Small intestine (tissue), 7 donors: Measurements from ENCODE around the gene PRDM16. TPM values are rescaled to one million over a fixed set of nuclear protein-coding genes. Genes with fewer than 3 reads are reported as not detected.

Source experiments
- DNase-seq, 2 donors: peaks; one replicate each; pipeline versions ENCODE4 v3.0.0 to v3.0.0-alpha.2; 2013
- FAIRE-seq: peaks from 2 replicates; lab custom pipeline; 2012; peaks lifted over from hg19 to GRCh38; lab: Jason Lieb, UNC
- H3K27ac ChIP-seq, 3 donors: one replicate each; pipeline ENCODE4 v1.5.1; 2013; ENCODE audit warnings: low read length in 2 of 3, mild to moderate bottlenecking in 2 of 3, control low read depth in 1 of 3, inconsistent platforms in 1 of 3, low read depth in 1 of 3, moderate library complexity in 1 of 3
- H3K27me3 ChIP-seq, 3 donors: one replicate each; pipeline ENCODE4 v1.6.1; 2013; ENCODE audit warnings: low read length in 3 of 3, inconsistent platforms in 1 of 3; ENCODE audit not compliant: control insufficient read depth in 3 of 3, insufficient read depth in 3 of 3
- H3K36me3 ChIP-seq, 3 donors: one replicate each; pipeline ENCODE4 v1.6.1; 2013; ENCODE audit warnings: low read length in 3 of 3, inconsistent platforms in 1 of 3, low read depth in 1 of 3, mild to moderate bottlenecking in 1 of 3, moderate library complexity in 1 of 3; ENCODE audit not compliant: control insufficient read depth in 3 of 3, insufficient read depth in 2 of 3
- H3K4me1 ChIP-seq, 3 donors: one replicate each; pipeline ENCODE4 v1.6.1; 2013; ENCODE audit warnings: low read length in 2 of 3, inconsistent platforms in 1 of 3, low read depth in 1 of 3, mild to moderate bottlenecking in 1 of 3, moderate library complexity in 1 of 3; ENCODE audit not compliant: control insufficient read depth in 3 of 3, insufficient read depth in 2 of 3
- H3K4me3 ChIP-seq, 3 donors: one replicate each; pipeline ENCODE4 v1.5.1; 2013; ENCODE audit warnings: low read length in 3 of 3, control low read depth in 1 of 3, inconsistent platforms in 1 of 3, low read depth in 1 of 3, mild to moderate bottlenecking in 1 of 3, moderate library complexity in 1 of 3
- H3K9me3 ChIP-seq, 2 donors: one replicate each; pipeline ENCODE4 v1.6.1; 2013; ENCODE audit warnings: low read depth in 1 of 2, low read length in 1 of 2; ENCODE audit not compliant: control insufficient read depth in 2 of 2, insufficient read depth in 1 of 2
- WGBS, 3 donors: extraction: QIAGEN DNeasy Blood & Tissue Kit; methylation state at CpG; one replicate each; pipeline ENCODE4 v1.1.7; 2013; 5-methylcytosine and 5-hydroxymethylcytosine counted together
- polyA plus RNA-seq, 4 donors: library from polyadenylated mRNA; stranded (reverse) in 3 of 4; unstranded in 1 of 4; fragments of 200-250 nt in 3 of 4; fragments of 120-200 nt in 1 of 4; gene quantifications; one replicate each; pipeline versions ENCODE4 v1.2.1 to v1.2.3, GENCODE V29; 2013
- donor health status: healthy with polysubstance abuse.
- donor health status: control.
- donor health status: control.
- donor health status: Bipolar disorder and iron deficiency.
- donor health status: healthy.

Gene PRDM16
- polyA plus RNA-seq, 4 donors = 5.4 to 11.4 (median 8.2) TPM

DNA sequence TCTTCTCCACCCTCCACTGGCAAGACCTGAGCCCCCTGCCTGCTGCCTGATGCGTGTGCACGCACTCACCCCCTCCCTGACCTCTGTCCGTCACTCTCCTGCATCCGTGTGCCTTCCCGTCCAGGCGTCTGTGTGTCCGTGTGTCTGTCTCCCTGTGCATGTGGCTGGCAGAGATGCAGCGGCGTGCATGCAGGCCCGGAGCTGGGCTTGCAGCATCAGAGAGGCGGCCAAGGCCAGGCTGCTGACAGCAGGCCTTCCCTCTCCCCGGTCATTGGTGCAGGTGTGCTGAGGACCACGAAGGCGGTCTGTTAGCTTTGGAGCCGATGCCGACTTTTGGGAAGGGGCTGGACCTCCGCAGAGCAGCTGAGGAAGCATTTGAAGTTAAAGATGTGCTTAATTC lies 362.7 kb downstream of the PRDM16 start:
- WGBS, 3 donors = 88 to 95% (median 91%) methylated on average over 17 of the region's 17 CpGs
- Histone ChIP-seq H3K27me3 (no peaks in the 10 kb centered on the region), H3K36me3 (peaks cover 0 to 74% (median 0%) of the 10 kb centered on the region in 3 donors), H3K9me3 (no peaks in the 10 kb centered on the region), H3K4me3 (no peak overlapping the region), H3K4me1 (no peaks in the 10 kb centered on the region), H3K27ac (no peak overlapping the region)
- DNase-seq = no peak
- FAIRE-seq = no peak

DNA sequence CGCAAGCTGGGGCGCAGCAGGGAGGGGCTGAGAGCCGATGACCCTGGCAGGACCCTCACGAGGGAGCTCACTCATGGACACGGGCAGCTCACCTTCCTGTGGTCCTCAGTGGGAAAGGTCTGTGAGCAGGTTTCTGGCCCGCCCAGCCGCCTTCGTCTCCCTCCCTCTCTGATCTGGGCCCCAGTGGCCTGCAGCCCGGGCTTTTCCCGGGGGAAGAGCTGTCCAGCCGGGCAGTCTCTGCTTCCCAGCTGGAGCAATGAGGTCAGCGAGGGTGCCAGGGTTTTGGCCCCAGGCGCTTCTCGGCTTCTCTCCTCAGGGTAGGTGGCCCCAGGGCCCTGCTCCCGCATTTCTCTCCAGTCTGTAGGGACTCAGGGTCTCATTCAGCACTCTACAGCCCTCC lies 363.3 kb downstream of the PRDM16 start:
- Histone ChIP-seq H3K27me3 (no peaks in the 10 kb centered on the region), H3K9me3 (peaks cover 0 to 2% of the 10 kb centered on the region in 2 donors), H3K4me3 (no peak overlapping the region), H3K27ac (no peak overlapping the region), H3K36me3 (peaks cover 0 to 68% (median 0%) of the 10 kb centered on the region in 3 donors), H3K4me1 (no peaks in the 10 kb centered on the region)
- 73 to 94% (median 89%) methylated on average over 12 to 15 of the region's 15 CpGs for WGBS, 3 donors
- FAIRE-seq = no peak
- no peak for DNase-seq

DNA sequence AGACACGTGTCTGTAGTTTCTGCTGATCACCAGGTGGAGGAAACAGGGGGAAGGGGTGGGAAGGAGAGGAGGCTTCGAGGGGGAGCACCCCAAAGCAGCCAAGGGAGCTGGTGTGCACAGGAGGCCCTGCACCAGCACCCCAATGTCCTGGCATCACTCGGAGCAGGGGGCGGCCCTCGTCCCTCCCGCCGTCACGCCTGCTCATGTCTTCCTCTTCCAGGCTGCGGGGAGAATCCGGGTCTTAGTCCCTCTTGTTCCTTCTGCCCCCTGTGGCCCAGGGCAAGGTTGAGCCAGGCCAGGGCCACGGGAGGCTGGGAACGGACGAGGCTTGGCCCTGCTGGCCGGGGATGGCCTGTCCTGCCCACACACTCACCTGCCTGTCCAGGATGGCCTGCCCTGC lies 364.1 kb downstream of the PRDM16 start:
- Histone ChIP-seq H3K27me3 (no peaks in the 10 kb centered on the region), H3K36me3 (peaks cover 0 to 62% (median 0%) of the 10 kb centered on the region in 3 donors), H3K9me3 (peaks cover 0 to 2% of the 10 kb centered on the region in 2 donors), H3K4me1 (no peaks in the 10 kb centered on the region), H3K4me3 (no peak overlapping the region), H3K27ac (no peak overlapping the region)
- FAIRE-seq (no peak), DNase-seq (no peak)
- WGBS, 3 donors = 88 to 95% (median 90%) methylated on average over 10 to 14 of the region's 14 CpGs

DNA sequence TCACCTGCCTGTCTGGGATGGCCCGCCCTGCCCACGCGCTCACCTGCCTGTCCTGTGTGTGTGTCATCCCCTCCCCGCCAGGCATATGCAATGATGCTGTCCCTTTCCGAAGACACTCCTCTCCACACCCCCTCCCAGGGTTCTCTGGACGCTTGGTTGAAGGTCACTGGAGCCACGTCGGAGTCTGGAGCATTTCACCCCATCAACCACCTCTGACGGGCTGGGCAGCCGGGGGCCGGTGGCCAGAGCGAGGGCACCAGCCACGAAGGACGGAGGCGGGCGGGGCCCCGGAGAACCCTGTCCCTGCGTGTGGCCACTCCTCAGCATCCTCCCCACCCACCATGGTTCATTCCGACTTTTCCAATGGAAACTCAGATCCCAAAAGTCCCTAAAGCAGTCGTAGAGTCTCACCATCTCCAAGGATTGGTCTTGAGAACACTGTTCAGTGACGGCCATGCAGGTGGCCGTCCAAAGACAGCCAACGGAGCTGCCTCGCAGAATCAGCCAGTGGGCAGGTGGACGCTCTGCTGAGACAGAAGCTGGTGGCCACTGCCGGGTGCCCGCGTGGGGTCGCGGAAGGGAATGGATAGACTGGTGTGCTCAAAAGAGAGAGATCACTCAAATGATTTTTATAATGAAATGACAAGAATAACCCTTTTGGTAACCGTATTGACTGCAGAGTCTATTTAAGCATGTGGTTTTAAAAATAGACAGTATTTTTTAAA lies 364.8 kb downstream of the PRDM16 start:
- DNase-seq (no peak), FAIRE-seq (no peak)
- no peaks in the 10 kb centered on the region for H3K27me3 ChIP-seq
- H3K4me1 ChIP-seq = no peaks in the 10 kb centered on the region
- H3K36me3 ChIP-seq = peaks cover 0 to 56% (median 0%) of the 10 kb centered on the region in 3 donors
- H3K27ac ChIP-seq = no peak overlapping the region
- H3K4me3 ChIP-seq = no peak overlapping the region
- WGBS, 3 donors = 91 to 95% (median 94%) methylated on average over 31 of the region's 31 CpGs
- peaks cover 0 to 2% of the 10 kb centered on the region in 2 donors for H3K9me3 ChIP-seq

DNA sequence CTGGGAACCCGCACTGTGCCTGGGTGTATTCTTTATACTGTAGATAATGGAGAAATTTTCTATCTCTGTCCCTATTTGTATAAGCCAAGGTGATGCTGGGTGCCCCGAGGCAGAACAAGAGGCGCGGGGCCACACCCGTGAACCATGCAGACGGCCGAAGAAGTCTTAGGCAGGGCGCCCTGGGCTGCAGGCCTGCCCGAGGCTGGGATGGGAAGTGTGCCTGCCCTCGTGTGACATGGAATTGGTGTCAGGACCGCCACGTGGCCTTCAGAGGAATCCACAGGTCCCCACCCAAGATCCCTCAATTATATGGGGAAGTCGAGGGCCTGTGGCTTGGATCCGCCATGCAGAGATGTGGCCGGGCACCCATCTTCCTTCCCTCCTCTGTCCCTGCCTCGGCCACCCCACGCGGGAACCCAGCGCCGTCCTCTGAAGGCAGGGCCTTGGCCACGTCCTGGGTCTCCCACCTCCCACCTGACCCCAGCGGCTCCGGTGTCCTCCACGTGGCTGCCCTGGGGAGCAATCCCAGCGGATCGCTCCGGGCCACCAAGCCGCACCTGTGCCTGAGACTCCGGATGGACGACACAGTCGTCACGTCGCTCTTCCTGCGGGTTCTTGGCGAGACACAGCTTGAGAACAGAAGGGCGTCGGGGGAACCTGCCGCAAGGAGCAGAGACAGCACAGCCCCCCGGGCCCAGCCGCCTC lies 365.6 kb downstream of the PRDM16 start:
- peaks cover 0 to 49% (median 0%) of the 10 kb centered on the region in 3 donors for H3K36me3 ChIP-seq
- H3K9me3 ChIP-seq = peaks cover 0 to 2% of the 10 kb centered on the region in 2 donors
- FAIRE-seq (no peak), DNase-seq (no peak)
- H3K27ac ChIP-seq = no peak overlapping the region
- H3K4me3 ChIP-seq = no peak overlapping the region
- H3K27me3 ChIP-seq = no peaks in the 10 kb centered on the region
- 90 to 92% (median 90%) methylated on average over 34 to 40 of the region's 40 CpGs for WGBS, 3 donors
- no peaks in the 10 kb centered on the region for H3K4me1 ChIP-seq

DNA sequence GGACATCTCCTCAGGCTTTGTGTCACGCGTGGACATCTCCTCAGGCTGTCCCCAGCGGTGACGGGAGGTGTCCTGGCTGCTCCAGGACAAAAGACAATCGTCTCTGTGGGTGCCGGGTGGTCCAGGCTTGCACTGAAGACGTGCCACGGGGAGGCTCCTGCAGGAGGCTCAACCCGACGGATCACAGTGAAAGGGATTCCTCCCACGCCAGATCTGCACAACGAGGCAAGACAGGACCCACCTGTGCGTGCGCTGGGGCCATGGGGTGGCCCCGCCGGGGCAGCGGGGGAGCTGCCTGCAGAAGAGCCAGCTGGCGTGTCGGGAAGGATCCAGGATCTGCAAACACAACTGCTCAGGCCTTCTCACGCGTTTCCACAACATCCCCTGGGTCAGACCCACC lies 366.7 kb downstream of the PRDM16 start:
- Histone ChIP-seq H3K36me3 (peaks cover 0 to 40% (median 0%) of the 10 kb centered on the region in 3 donors), H3K27me3 (no peaks in the 10 kb centered on the region), H3K9me3 (peaks cover 0 to 2% of the 10 kb centered on the region in 2 donors), H3K4me3 (no peak overlapping the region), H3K27ac (no peak overlapping the region), H3K4me1 (no peaks in the 10 kb centered on the region)
- FAIRE-seq (no peak), DNase-seq (no peak)
- 79 to 88% (median 87%) methylated on average over 21 of the region's 21 CpGs for WGBS, 3 donors

DNA sequence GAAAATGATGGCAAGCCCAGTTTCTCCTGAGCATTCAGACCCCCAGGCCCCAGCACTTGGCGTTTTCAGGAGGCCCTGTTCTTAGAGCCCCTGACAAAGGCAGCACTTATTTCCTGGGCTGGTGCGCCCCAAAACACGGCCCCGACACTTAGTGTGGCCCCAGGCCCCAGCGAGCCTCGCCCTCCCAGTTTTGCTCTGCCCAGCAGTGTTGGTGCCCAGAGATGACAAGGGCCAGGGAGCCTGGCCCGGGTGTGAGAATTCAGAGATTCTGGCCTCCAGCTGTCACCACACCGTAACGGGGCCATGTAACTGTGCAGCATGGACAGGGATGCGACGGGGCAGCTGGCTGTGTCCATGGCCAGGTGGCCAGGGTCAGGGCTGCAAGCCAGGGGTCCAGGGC lies 367.4 kb downstream of the PRDM16 start:
- DNase-seq (no peak), FAIRE-seq (no peak)
- WGBS, 3 donors = 90 to 97% (median 95%) methylated on average over 11 of the region's 11 CpGs
- Histone ChIP-seq H3K27me3 (peaks cover 0 to 4% (median 0%) of the 10 kb centered on the region in 3 donors), H3K4me3 (no peak overlapping the region), H3K9me3 (peaks cover 0 to 2% of the 10 kb centered on the region in 2 donors), H3K4me1 (no peaks in the 10 kb centered on the region), H3K36me3 (peaks cover 0 to 32% (median 0%) of the 10 kb centered on the region in 3 donors), H3K27ac (no peak overlapping the region)

DNA sequence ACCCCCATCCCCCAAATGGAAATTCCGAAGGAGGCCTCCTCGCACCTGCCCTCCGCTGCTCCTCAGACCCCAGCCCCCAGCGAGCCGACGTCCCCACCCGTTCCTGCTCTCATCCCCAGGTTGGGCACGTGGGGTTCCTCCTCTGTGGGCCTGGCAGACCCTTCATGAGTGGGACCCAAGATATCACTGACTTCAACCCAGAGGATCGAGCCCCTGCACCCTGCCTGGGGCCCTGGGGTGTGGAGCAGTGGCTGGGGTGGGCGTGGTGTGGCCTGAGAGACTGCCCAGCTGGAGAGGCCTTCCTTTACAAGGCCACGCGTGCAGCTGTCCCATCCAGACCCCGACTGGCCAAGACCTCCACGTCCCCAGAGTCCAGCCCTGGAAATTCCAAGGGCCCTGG lies 367.9 kb downstream of the PRDM16 start:
- Histone ChIP-seq H3K4me3 (no peak overlapping the region), H3K27me3 (peaks cover 0 to 4% (median 0%) of the 10 kb centered on the region in 3 donors), H3K36me3 (peaks cover 0 to 28% (median 0%) of the 10 kb centered on the region in 3 donors), H3K27ac (no peak overlapping the region), H3K9me3 (peaks cover 0 to 2% of the 10 kb centered on the region in 2 donors), H3K4me1 (peaks cover 0 to 3% (median 0%) of the 10 kb centered on the region in 3 donors)
- 87 to 89% (median 87%) methylated on average over 14 of the region's 14 CpGs for WGBS, 3 donors
- DNase-seq = no peak
- FAIRE-seq = no peak
